NCI-H748 (cell line): ENCODE results near the gene FNDC5.
A peak's percentile ranks its signal among the peaks of the same experiment; 100 is the strongest.

Source experiments
- DNase-seq: peaks from one replicate; lab custom pipeline; 2025; ENCODE audit not compliant: unreplicated experiment; lab: John Stamatoyannopoulos, UW

FNDC5 gene

DNA sequence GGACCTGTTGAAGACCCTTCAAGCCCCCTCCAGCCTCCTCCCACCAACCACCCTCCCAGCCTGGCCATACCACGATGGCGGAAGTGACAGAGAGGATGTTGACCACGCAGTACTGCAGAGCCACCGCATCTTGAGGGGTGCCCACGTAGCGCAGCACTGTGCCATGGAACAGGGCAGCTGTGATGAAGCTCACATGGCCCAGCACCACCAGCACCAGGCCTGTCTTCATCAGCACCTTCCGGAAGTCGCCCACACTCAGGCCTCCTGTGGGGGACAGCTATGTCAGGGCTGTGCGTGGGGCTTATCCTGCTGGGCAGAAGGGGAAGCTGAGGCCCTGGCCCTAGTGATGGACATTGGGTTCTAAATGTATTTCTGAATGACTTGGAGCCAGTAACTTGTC is 27.3 kb upstream of the FNDC5 start:
- DNase-seq = no peak

DNA sequence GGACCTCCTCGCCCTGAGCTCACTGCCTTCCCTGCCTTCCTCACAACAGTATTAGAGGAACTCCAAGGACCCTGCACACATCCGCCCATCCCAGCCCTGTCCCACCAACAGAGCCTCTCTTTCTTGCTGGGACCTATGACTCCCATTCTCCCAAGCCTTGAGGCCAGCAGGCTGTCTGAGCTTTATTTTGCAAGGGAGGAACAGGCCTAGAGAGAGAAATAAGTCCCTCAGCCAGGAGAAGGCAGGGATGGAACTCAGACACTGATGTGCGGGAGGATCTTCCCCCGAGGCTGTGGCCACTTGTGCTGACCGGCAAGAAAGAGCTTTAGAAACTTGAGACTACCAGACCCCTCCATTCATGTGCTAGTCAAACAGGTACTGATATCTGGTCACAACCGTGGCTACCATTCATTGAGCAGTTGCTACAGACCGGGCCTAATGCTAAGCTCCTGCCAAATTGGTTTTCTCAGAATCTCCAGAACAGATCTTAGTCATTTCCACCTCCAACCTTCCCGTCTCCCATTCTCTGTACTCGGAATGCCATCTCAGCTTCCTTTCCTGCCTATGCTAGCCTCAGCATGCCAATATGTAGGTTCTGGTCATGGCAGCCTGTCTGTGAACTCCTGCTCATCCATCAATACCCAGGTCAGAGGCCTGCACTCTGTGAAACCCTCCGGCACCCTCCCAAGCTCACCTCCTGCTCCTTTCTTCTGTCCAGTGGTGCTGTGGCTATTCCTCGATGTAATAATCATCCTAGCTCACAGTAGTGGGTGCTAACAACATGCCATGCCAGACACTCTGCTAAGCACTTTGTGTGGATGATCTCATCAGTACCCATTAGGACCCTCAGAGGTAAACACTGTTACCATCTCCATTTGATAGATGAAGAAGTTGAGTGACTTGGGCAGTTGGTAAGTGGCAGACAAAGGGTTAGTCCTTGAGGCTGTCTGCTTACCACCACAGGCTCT is 26.7 kb upstream of the FNDC5 start:
- no peak for DNase-seq

DNA sequence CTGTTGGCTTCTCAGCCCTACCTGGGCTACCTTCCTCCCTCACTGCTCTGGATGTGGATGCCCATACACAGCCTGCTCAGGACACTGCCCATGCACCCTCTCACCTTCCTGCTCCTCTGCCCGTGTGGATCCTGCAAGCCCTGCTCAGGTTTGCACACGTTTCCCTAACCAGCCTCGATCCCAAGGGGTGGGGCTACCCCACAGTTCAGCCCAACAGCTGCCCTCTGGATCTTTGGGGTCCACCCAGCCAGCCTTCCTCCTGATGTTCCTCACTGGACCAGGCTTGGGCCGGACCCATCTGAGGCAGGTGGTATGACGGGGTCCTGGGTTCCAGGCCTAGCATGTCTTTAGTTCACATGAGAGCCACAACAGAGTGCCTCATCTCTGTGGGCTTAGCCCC is 25.7 kb upstream of the FNDC5 start:
- no peak for DNase-seq

DNA sequence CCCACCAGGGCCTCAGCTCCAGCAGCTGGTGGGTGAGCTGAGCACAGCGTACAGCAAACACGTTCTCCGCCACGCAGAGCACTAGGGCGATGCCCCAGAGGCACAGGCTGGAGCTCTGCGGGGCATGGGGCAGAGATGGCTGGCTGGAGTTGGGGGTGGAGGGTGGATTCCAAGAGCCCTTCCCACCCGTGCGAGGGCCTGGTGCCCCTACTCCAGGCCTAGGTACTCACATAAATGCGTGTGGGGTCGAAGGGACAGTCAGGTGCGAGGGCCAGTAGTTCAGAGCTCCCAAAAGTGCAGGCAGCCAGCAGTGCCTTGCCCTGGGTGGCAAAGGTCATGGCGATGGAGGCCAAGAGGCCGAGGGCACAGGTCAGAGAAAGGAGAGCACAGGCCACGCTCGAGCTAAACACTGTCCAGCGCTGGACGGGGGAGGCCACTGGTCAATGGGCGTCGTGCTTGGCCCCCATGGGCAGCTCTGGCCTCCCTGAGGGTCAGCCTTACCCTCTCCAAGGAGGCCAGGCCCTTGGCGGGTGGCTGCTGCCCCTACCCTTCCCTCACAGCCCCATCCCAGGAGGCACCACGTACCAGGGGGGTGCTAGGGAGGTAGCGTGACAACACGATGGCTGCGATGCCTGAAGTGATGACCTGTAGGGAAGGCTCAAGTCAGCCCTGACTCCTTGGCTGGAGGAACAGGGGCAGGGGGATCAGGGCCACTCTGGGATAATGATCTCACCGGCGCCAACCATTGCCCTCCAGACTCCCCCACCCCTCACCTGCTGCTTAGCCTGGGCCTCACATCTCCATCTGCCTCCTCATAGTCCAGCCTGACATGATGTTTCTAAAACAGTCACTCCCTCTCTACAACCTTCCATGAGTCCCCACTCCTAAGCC is 24.9 kb upstream of the FNDC5 start:
- DNase-seq = no peak

DNA sequence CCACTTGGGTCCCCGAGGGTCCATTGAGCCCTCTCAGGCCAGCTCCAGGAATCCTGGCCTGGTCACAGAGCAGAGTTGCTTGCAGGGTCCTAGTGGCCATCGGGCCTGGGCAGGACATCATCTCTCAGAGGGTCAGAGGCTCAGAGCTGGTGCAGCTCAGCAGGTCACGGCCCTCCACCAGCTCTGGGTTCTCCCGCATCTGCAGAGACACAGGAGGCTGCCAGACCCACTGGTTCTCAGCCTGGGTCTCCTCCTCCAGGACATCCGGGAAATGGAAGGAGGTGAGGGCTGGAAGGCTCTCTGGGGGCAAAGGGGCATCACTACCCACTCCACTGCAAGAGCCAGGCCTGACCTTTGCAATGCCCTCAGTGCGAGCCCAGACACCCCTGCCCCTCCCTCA is 24.0 kb upstream of the FNDC5 start:
- DNase-seq = no peak

DNA sequence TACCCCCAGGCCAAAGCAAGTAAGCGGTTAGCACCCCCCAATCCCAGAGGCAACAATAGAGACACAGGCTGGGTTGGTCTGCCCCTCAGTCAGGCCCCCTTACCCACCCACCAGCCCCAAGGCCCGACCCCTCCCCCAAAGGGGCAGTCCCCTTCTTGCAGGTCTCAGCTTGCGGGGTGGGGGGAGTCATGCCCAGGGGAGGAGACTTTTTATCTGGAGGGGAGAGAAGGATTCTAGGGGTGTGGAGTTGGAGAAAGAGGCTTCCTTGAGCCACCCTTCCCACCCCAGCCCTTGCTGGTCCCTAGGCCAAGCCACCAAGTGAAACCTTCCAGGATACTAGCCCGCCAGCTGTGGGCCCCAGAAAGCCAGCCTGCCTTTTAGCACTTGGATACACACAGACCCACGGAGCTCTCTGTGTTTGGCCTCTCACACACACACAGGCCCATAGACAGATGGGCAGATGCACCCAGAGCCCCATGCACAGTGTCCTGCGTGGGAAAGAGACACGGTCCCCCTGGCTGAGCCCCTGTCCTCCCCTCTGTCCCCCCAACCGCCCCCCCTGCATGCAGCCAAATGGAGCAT is 23.4 kb upstream of the FNDC5 start:
- DNase-seq = no peak

DNA sequence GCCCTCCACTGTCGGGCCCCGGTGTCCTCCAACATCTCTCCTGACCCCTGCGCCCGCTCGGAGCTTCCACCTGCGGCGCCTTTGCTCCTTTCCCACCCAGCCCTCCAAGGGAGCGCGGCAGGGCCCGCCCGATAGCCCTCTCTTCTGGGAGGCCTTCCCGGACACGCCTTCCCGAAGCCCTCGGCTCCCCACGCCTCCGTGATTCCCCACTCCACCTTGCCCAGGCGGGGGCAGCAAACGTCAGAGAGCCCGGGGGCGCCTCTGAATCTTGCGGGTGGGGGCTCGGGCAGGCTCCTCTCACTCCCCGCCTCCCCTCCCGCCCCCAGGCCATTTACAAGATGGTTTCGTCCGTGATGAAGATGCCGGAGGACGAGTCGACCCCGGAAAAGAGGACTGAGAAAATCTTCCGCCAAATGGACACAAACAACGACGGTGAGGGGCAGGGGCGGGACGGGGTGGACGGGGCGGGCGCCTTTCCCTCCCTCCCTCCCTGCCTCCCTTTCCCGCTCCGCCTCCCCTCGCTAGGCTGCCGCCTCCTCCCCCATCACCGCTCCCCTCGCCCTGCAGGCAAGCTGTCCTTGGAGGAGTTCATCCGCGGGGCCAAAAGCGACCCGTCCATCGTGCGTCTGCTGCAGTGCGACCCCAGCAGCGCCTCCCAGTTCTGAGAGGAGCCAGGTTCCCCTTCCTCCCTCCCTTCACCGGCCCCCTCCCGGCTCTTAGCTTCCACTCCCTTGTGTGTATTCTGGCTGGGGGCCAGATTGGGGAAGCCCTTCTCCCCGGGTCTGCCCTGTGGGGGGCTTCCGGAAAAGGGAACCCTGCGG is 22.7 kb upstream of the FNDC5 start:
- peak; percentile 66 for DNase-seq

DNA sequence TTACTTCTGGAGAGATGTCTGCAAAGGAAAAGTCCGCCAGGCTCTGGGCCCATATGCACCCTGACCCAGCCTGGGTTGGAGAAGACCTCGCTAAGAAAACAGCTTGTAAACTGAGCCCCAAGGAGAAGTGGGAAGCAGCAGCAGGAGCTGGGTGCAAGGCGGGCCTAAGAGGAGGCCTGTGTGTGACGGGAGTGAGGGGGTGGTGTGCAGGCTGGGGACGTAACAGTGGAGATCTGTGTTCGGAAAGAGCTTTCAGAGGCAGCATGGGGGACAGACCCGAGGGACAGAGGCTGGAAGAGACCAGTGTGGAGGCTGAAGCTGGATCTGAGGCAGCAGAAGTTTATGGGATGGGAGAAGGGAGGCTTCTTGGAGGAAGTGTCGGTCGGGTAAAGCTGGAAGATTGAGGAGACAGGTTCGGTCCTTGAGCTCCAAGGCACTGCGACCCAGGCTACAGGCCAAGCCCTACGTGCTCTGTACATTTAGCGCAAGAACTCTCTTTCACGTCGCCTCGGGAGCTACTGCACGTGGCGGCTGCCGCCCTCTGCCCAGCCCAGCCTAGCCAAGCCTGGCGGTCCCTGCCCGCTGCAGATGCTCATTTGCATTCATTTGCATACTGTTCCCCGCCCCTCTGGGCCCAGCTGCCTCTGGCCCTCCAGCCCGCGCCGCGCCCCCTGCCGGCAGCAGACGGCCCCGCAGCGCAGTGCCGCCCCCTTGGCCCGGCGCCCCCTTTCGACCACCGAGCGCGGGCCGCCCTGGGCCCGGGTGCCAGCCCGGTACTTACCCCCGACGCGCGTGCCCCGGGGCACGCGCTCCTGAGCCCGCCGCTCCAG is 21.9 kb upstream of the FNDC5 start:
- peak; percentile 72 for DNase-seq

DNA sequence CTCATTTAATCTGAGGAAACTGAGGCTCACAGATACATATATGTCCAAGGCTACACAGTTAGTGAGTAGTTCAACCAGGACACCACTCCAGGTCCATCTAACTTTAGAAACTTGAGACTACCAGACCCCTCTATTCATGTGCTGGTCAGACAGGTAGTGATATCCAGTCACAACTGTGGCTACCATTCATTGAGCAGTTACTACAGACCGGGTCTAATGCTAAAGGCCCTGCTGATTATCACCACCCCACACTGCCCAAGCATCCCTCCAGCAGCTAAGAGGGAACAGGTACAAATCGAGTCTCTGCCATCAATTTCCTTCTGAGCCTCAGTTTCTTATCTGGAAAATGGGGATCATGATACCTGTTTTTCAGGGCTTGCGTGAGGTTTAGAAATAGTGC is 20.9 kb upstream of the FNDC5 start:
- DNase-seq = no peak

DNA sequence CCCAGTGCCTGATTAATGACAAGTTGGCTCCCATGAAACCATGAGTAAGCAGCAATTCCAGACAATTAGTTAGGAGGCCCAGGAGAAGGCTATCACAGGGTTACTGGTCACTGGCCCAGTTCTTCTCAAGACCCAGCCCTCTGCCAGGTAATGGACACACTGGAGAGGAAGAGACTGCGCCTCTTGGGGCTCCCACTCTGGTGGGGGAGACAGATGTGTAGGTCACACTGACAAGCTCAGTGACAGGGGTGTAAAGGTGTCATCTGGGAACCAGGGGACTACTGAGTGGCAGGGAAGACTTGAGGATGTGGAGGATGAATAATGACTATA is 20.5 kb upstream of the FNDC5 start:
- DNase-seq = no peak

DNA sequence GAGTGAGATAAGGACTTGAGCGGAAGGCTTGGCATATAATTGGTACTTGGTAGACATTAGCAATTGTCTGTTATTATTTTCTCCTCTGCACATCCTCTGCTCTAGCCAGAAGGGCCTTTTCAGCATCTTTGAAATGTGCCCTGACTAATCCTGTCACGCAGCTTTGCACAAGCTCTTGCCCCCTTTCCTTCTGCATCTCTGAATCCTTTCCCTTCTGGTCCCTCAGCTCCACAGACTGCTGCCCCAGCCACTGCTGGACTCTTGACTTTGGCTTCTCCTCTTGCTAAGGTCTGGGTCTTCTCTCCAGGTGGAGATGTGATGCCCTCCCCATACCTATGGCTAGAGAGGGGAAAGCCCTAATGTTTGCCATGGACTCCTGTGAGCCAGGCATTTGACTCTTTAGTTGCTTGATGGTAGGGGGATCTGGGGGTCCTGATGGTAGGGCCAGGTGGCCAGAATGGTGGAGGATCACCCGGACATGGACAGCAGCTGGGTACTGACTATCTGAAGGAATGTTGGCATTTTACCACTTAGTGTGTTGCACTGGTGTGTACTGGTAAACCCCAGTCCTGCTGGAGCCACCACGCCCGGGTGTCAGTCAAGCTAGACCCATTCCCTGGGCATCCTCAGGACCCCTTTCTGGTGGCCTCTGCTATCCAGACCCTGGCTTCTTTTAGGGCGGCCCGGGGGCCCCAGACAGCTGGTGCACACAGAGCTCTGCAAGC is 20.0 kb upstream of the FNDC5 start:
- DNase-seq = no peak

DNA sequence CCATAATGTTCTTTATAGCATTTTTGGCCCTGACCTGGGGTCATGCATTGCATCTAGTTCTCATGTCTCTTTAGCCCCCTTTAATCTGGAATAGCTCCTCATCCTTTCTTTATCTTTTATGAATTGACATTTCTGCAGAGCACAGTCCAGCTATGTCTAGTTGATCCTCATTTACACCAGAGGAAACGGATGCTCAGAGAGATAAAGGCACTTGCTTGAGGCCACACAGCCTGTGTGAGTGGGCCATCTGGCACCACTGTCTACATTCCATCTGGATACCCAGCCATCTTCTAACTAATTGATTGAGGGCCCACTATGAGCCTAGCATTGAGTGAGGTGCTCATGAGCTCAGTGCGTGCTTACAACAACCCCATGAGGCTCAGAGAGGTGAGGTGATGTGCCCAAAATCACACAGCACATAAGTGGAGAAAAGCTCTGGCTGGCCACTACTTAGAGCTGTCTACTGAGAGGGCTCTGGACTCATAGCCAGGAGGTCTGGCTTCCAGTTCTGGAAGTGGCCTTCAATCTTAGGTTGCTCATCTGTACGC is 19.1 kb upstream of the FNDC5 start:
- DNase-seq = no peak

DNA sequence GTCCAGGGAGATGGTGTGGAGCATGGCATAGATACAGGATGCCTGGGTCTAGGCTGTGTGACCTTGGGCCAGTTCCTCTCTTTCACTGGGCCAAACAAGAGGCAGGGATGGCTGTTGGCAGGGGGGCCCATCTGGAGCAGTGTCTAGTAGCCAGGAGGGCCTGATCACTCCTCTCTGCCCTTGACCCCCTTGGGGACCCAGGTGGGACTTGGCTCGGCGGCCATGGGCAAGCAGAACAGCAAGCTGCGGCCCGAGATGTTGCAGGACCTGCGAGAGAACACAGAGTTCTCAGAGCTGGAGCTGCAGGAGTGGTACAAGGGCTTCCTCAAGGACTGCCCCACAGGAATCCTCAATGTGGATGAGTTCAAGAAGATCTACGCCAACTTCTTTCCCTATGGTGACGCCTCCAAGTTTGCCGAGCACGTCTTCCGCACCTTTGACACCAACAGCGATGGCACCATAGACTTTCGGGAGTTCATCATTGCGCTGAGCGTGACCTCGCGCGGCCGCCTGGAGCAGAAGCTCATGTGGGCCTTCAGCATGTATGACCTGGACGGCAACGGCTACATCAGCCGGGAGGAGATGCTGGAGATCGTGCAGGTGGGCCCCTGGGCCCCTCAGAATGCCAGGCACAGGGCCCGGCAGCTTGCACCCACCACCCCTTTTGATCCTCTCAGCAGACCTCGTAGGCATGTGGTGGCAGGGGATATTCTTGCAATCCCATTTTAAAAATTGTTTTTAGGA is 18.1 kb upstream of the FNDC5 start:
- DNase-seq = no peak

DNA sequence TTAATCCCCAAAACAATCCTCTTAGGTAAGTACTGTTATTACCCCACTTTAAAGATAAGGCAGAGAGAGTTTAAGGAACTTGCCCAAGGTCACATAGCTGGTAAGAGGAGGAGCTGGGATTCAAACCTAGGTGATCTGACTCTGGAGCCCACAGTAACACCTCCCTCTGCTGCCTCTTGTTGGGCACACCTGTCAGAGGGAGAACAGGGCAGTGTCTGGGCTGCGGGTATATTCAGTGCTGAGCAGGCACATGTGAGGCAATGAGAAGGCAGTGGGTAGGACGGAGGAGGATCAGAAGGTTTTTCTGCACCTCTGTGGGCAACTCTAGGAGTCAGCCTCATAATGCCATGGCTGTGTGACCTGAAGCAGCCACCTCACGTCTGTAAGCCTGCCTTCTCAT is 17.4 kb upstream of the FNDC5 start:
- DNase-seq = no peak

DNA sequence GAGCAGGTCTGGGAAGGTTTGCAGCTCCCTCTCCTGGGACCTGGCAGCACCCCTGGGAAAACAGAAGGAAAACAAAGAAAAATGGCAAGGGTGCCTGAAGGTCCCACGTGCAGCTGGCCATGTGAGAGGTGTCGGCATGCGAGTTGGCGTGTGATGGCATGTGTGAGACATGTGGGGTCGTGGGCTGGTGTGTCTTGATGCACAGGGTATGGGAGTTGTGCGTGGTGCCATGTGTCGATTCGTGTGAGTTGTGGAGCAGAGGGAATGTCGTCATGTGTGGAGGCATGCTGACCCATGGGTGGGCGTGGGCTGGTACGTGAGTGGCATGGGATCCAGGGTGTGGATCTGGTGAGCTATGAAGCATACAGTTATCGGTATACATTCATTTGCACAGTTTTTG is 16.9 kb upstream of the FNDC5 start:
- no peak for DNase-seq

DNA sequence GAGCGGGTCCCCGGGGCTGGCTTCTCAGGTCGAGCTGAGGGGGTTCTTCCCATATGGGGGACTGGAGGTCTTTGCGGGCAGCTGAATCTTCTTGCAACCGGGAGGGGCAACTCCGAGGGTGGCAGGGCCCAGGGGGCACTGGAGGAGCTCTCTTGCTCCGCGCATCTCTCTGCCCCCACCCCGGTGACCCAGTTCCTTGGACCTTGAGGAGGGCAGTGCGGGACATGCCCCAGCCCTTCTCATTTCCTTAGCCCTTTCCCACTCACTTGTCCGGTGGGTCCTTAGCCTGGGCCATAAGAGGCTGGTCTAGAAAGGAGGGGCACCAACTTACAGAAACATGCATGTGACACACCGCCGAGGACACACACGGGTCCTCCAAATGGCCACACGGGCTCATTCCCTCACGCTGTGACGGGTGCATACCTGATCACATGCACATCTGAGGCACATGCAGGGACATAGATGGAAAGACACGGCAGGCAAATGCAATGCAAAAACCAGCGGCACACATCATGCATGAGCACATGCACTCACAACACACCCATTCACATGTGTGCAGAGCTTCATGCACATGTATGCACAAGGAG is 16.2 kb upstream of the FNDC5 start:
- DNase-seq = peak; percentile 14

DNA sequence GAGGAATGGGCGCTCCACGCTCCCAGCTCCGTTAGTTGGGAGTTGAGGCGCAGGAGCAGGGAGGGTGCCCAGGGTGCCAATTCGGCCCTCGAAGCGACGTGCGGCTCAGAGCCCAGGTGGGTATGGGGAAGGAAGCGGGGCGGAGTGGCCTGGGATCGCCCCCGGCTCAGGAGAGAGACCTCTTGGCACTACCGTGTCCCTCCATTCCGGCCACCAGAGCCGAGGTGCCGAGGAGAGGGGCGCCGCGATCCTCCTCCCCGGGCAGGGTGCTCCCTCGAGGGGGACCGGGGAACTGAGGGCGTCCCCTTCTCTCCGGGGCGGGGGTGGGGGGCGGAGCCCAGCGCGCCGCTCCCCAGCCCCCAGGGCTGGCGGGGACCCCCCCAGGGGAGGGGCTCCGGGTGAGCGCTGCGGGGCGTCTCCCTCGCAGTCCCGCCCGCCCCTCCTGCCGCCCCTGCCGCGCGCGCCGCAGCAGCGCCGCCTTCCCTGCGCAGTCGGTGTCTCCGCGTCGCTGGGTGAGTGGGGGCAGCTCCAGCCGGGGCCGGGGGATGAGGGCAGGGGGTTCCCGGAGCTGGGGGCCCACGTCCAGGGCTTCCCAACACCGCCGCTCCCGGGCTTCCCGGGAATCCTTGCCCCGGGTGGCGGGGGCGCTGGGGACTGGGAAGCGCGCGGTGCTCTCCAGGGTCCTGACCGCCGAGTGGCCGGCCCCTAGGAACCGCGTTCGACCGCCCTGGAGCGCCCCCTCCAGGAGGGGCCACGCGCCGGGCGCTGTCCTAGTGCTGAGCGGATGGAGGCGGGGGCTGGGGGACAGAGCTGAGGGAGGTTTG is 15.5 kb upstream of the FNDC5 start, which contains the start of gene HPCA:
Gene HPCA, plus strand, starts transcription at position 488 of the 824 bp plus-strand sequence. CDS start 2,408 bp downstream, outside the sequence.
- peak; percentile 51 for DNase-seq
